Stimulated activated CD8-positive, alpha-beta memory T cell treated with anti-CD3 and anti-CD28 coated beads, Interleukin-2, amount 100 ng/mL, for 48 hours (primary cell): ENCODE data around the gene CDH4.

Experiments used
- DNase-seq, 2 donors: peaks; one replicate each; pipeline ENCODE4 v3.0.0-alpha.2; 2020; ENCODE audit warnings: low read depth in 2 of 2

Gene CDH4

GRCh38 chr20:61765871-61766654 is 514.0 kb downstream of the CDH4 start:
- no peak for DNase-seq

GRCh38 chr20:61766921-61767610 is 515.0 kb downstream of the CDH4 start:
- DNase-seq: no peak

- no peak for DNase-seq
These were observed 515.9 kb downstream of the CDH4 start for GRCh38 chr20:61767761-61768494.

- no peak for DNase-seq
These were observed 516.7 kb downstream of the CDH4 start for GRCh38 chr20:61768571-61769285.

GRCh38 chr20:61769286-61769832 is 517.3 kb downstream of the CDH4 start:
- DNase-seq: no peak

- DNase-seq: no peak
These were observed 518.1 kb downstream of the CDH4 start for GRCh38 chr20:61770113-61770585.

- no peak for DNase-seq
These were observed 519.8 kb downstream of the CDH4 start for GRCh38 chr20:61771805-61772350.

- no peak for DNase-seq
These were observed 521.0 kb downstream of the CDH4 start for GRCh38 chr20:61772828-61773631.

- no peak for DNase-seq
These were observed 522.0 kb downstream of the CDH4 start for GRCh38 chr20:61773926-61774587.

GRCh38 chr20:61775423-61775822 is 523.4 kb downstream of the CDH4 start:
- DNase-seq: no peak

- no peak for DNase-seq
These were observed 524.5 kb downstream of the CDH4 start for GRCh38 chr20:61776491-61777075.

GRCh38 chr20:61777773-61778494 is 525.9 kb downstream of the CDH4 start:
- no peak for DNase-seq

- no peak for DNase-seq
These were observed 526.4 kb downstream of the CDH4 start for GRCh38 chr20:61778495-61778863.

GRCh38 chr20:61779176-61779965 is 527.3 kb downstream of the CDH4 start:
- no peak for DNase-seq

GRCh38 chr20:61780066-61780465 is 528.0 kb downstream of the CDH4 start:
- no peak for DNase-seq

GRCh38 chr20:61784801-61785566 is 532.9 kb downstream of the CDH4 start:
- no peak for DNase-seq

- no peak for DNase-seq
These were observed 533.4 kb downstream of the CDH4 start for GRCh38 chr20:61785567-61785816.

- no peak for DNase-seq
These were observed 534.2 kb downstream of the CDH4 start for GRCh38 chr20:61786230-61786629.
